Fibroblast of skin of left biceps (primary cell): Measurements from ENCODE around the gene JHY.

Experiments
- DNase-seq, 2 experiments: peaks; one replicate each; pipeline ENCODE4 v3.0.0-alpha.2; 2013; ENCODE audit warnings: low read depth in 2 of 2

Gene JHY

DNA sequence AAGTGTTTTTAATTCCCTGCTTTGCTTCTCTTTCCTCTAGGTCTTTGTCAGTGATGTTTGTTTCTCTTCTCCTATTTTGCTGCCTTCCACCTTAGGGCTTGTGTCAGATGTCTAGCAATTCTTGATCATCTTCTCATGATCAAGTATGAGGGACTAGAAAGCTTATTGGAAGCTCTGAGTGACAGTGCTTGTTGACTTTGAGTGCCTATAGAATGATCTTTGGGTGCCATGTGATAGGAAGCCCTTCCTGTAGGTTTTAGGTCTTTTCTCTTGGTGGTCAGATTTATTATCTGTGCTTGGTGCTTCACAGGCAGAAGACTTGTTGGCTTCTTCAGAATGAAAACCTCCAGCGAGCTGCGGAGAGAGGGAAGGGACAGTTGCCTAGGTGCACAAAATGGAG lies 56.0 kb downstream of the JHY start:
- DNase-seq = no peak

DNA sequence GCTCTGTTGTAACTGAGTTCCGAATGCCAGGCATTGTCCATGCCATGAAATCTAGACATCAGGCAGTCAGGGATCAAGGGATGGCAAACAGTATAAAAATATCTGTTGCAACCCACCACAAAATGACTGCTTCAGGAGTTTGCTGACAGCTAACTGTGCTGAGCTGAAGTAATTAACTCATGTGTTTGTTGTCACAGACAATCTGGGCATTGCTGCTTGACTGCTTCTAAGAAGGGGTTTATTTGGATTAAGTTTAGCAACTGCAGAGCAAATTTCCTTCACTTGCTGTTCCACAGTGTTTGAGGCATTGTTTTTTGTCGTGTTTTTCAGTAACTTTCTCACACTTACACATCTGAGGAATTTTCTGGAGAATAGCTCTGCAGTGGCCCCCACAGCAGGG lies 68.7 kb downstream of the JHY start:
- no peak for DNase-seq

DNA sequence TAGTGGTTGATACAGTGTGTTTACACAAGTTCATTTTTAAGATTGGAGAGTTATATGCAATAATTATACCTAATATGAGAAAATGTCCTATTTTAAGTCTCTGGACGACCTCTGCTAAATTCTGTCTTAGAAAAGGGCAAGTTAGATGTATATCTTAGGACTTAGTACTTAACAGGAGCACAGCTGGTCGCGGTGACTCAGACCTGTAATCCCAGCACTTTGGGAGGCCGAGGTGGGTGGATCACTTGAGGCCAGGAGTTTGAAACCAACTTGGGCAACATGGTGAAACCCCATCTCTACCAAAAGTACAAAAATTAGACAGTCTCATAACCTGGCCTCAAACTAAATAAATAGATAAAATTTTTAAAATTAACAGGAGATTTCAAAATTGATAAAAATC lies 71.9 kb downstream of the JHY start:
- no peak for DNase-seq

DNA sequence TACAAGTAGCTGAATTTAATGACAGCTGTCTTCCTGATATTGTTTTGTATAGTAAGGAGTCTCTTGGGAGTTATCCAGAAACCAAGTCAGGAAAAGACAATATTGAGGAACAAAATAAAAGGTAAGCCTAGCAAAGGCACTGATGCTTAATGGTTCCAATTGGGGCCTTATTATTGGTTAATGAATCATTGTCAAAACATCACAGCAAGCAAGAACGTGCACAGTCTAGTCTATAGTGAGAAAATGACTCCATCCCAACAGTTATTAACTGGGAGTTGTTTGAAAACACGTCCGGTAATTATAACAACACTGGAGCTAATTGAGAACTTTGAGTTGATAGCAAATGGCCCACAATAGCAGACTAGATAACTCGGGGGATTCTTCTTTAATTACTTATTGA lies 81.4 kb downstream of the JHY start:
- no peak for DNase-seq

DNA sequence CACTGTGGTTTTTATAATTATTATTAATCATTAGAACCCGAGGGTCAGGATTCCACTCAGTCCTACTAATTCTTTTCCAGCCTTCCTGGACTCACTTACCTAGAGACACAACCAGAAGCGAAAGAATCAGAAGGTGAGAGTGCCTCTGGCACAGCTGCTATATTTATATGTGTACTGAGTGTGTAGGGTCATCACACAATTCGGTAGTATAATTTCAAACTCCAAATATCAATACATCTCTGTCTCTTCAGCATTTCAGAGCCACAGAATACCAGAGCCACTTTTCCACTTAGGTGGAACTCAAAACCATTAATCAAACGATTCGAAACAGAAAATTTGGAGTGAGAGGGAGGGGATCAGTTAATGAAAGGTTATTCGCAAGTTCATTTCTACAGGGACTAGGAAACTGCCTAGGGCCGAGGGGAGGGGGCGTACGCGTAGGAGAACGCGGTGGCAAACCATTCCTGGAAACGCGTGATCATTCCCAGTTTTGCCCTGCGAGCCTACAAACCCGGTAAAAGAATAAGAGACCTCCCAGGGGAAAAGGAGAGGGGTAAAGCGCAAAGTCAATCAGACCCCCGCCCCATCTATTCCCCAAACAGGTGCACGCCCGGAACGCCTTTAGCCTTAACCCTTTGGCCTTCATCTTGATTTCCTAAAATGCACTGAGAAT lies 93.6 kb downstream of the JHY start:
- DNase-seq = no peak

DNA sequence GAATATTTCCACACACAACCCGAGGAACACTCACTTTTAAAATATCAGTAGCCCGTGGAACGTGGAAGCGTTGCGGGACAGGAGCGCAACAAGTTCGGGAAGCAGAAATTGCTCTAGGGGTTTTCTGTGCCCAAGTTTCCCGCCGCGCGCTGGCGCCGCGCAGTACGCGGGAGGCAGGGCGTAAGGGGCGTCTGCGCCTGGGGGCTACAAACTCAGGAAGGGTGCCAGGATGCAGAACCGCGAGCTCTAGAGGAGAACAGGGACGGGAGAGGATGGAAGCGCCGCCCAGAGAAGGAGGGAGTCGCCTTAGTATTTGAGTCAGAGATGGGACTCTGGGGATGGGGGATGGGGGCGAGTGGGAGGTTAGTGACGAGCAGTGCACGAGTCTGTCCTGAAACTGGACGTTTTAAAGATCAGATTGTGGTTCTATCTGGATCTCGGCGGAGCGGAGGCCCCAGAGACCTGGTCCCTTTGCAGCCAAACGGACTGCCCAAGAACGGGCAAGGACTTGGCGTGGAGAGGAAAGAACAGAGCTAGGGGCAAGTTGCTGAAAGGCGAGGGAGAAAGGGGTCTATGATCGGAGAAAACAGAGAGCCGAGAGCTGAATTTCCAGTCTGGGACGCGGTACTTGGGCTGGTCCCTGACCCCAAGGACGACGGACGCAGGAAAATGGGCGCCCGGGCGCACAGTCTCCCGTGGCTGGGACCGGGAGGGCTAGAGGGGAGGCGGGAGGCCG lies 94.3 kb downstream of the JHY start:
- DNase-seq = no peak

DNA sequence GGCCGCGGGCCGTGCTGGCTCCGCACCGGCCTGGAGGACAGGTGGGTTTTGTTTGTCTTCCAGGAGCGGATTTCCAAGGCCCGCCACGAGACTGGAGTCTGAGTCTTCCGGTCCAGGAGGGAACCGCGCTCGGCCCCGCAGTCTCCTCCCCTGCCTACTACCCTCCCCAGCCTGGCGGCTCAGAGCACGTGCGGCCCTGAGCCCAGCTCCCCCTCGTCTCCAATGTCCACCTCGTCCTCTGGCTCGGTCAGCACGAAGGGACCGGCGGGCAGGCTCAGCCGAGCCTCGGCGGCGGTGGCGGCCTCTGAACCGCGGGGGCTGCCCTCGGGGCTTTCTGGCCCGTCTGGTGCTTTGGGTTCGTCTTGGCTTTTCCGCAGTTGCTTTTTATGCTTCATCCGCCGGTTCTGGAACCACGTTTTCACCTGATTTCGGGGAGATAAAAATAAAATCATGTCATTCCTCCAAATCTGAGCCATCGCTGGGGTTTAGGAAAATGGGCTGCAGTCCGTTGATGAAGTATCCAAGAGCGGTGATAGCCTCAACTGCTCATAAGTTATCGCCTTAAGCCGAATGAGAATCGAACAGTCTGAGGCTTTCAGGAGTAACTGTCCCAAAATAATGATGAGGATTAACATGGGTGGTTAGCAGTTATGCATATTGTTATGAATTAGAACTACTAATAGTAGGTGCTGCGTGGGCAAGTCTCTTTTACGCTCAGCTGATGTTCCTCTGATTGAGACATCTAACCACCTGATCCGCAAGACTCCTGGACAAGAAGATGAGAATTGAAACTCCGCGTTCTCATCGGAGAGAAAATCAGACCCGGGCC lies 95.1 kb downstream of the JHY start:
- no peak for DNase-seq

DNA sequence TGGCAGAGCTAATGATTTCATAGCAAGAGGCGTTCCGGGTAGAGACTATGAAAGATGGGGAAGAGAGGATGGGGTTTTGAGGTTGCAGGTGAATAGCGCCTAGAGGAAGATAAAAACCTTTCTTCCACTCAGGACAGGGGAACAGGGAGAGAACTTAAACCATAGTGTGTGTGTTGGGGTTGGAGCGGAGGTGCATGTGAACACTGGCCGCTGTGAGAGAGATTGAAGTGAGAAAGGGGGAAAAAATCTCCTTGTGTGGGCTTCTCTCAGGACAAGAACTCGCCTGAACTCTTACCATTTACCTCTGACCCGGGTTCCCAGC lies 95.7 kb downstream of the JHY start:
- no peak for DNase-seq

DNA sequence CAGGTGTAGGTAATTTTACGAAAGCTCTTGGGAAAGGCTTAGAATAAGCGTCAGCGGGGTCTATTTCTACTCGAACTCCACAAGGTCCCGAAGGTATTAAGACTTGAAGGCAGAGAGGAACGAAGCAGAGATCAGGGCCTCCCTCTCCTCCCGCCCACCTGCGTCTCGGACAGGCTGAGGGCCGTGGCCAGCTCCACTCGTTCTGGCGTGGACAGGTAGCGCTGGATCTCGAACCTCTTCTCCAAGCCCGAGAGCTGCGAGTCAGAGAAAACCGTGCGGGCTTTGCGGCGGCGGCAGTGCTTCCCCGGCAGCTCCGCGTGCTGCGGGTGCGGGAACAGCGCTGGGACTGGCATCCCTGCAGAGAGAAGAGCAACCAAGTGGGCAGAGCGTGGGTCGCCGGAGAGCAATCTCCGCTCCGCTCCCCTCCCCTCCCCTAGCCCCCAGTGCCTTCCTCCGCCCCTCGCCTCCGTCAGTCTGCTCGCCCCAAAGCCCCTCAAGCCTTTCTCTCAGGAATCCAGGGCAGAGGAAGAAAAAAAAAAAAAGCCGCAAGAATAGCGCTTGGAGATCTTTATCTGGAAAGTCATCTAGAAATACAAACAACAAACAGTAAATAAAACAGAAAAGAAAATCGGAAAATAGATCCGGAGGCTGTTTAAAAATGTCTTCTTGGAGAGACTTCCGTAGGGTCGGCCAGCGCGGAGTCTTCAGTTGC lies 96.7 kb downstream of the JHY start:
- no peak for DNase-seq

DNA sequence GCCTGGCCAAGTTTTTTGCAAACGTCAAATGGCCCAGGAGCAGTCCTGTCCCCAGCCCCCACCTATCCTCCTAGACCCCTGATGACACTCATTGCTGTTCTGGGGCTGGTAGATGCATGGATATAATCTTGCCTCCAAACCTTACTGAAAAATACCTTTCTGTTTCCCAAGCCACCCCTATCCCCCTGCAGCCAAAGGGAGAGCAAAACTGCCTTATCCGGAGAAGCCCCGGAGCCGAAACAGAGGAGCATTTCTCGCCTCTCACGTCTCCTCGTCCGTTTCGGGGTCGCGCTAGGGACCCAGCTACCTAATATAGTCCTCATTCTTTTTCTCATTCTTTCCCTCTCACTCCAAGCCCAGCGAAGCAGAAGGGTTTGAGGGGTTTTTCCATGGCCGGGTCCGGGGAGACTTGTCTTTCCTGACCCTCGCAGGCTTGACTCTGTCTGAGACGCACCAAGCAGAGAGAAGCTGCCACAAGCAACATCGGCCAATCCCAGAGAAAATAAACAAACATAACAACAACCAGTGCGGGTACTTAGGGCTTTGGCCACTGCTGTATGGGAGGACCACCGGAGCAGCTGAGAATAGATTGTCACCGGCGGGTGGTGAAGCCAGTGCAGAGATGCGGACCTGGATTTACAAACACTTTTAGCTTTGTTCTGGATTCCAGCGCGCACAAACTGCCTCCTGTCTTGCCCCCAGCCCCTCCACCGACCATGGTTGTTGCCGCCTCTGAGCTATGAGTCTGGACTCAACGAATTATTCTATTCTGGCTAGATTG lies 97.4 kb downstream of the JHY start:
- no peak for DNase-seq

DNA sequence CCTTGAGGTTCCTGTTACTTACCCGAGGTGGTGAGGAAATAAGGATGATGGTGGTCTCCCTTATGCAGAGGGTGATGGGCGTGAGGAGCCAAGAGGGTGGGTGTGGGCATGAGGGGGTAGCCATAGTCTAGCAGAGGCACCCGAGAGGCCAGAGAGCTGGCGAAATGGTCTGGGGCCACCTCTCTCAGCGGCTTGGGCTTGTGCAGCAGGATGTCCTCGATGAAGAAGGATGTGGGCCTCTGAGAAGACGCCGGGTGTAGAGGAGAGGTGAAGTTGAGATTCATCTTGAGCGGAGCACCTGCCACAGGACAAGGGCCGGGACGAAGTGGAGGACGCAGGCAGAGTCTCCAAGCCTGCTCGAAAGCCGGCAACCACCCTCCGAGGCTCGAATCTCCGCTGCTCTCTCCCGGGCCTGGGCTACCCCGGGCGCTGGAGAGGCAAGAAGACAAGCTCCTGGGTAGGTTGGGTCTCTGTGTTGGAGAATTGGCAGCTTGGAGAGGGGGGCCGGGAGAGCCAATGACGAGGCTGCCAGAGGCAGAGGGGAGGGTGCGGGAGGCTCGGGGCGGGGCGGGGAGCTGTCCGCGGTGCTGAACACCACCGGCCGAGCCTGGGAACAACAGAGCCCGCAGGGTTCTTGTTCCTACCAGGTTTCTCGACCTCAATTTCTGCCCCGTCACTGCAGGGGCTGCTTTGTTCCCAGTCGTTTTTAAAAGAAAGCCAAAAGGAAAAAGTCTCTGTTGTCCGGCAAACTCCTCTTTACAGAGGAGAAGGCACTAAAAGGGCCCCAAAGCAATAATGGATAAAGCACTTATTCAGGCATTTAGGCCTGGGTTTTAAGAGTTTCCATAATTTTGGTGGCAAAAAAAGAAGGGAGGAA lies 99.1 kb downstream of the JHY start, which contains the start of gene BSX:
Gene BSX, minus strand, starts transcription at position 447 of the 877 bp plus-strand sequence. Its CDS starts 163 bp downstream, at position 284.
- DNase-seq = peak in 1 of 2 experiments; percentile 4

DNA sequence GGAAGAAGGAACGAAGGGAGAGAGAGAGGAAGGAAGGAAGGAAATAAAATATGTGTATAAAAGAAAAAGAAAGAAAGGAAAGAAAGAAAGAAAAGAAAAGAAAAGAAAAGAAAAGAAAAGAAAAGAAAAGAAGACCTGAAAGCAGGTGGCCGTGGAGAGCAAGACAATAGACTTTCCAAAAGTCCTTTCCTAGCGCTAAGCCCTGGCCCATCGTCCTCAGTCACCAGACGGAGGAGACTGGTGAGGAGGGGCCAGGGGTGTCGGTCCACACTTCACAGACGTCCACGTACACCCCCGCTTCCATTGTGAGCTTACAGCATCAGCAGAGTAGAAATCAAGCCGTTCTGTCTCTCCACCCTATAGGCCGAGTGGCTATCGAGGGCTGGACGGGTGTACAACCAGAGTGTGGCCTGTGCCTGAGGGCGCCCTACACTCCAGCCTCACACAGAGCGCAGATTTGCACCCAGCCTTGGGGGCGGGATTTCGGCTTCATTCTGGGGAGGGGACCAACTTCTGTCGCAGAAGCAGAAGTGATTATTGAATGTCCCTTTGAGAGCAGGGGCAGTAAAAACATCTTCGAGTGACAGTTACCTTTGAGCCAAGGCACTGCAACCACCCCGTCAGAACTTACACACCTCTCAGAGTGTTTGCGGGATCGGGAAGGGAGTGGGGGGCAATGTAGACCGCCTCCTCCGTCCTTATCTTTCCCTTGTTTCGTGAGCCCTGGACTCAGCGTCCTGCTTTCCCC lies 101.1 kb downstream of the JHY start:
- DNase-seq = no peak

DNA sequence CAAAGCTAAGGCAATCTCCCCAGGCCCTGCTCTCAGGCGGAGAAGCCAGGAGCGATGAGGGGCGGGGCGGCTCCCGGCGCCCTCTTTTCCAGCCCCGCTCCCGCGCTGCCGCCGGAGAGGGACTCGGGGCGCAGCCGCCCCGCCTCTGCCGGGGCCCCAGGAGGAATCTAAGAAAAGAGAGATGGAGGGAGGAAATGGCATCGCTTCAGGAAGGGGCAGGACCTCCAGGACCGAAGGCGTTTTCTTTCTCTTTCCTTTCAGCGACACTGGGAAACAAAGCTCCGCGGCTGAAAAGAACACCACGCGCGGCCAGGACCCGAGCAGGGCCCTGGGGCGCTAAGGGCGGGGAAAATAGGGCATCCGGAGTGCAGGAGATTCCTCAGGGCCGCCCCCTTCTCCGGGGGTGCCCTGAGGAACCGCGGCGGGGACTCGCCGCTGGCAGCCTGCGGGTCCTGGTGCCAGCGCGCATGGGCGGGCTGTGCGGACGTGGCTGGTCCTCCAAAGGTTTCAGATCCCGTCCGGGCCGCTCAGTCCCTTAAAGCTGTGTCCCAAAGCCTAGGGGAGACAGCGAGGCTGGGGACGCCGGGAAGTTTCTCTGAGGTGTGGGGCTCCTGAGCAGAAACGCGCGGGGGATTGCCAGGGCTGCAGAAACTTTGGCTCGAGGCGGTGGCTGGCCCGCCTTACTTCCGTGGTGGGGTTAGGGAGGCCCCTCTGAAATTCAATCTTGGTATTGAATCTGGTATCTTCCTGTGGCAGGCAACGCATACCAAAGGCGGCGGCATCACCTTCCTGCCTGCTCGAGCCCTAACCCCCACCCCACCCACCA lies 101.8 kb downstream of the JHY start:
- no peak for DNase-seq

DNA sequence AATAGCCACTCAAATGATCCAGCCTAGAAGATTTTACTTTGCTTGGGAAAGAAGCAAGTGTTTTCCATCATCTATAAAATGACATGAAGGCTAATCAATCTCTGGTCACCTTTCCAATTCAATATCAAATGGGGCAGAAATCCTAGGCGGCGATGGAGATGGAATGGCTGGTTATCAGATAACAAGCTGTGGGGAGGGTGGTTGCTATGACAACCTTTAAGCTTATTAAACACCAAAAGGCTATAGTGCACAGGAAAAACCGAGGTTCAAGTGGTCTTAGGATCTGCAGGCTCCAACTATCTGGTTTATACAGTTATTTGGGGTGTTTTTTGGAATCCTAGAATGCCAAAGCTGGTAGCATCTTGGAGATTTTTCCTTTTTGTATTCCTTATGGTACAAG lies 113.0 kb downstream of the JHY start:
- DNase-seq = no peak

DNA sequence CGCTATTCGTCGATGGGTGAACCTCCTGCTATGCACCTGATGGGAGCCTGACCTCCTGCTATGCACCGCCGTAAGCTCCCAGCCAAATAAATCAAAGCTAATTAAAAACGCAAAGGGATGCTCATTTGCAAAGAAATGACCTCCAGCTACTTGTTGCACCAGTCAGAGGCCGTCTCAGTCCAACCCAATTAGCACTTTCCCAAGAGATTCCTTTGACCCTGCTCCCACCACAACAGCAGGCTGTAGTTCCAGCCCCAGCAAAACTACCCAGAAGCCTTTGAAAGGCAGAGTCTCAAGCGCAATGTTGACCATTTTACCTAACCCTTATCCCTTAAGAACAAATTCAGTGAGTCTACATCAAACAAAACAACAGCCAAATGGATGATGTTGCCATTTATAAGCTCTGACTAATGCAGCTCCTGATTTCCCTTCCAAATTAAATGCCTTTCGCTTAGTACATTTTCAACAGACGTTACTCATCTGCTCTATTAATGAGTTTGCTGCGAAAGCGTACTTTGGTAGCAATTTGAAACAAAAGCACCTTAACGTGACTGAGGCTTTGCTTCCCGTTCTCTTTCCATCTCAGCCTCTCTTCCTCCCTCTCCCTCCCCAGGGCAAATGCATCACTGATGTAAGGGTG lies 116.3 kb downstream of the JHY start:
- DNase-seq = no peak

DNA sequence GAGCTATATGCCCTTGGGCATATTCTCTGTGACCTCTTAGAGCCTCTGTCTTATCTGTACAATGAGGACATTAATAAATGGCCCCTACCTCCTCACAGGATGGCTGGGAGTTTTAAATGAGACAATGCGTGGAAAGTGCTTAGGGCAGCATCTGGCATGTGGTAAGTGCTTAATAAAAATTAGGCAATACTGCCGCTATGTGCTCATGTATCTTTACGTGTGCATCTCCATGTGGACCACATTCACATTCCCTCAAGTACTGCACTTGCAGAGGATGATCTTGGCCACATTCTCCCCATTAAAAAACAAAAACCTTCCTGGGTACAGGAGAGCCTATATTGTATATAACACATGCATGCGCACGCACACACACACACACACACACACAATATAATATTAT lies 118.2 kb downstream of the JHY start:
- DNase-seq = no peak

DNA sequence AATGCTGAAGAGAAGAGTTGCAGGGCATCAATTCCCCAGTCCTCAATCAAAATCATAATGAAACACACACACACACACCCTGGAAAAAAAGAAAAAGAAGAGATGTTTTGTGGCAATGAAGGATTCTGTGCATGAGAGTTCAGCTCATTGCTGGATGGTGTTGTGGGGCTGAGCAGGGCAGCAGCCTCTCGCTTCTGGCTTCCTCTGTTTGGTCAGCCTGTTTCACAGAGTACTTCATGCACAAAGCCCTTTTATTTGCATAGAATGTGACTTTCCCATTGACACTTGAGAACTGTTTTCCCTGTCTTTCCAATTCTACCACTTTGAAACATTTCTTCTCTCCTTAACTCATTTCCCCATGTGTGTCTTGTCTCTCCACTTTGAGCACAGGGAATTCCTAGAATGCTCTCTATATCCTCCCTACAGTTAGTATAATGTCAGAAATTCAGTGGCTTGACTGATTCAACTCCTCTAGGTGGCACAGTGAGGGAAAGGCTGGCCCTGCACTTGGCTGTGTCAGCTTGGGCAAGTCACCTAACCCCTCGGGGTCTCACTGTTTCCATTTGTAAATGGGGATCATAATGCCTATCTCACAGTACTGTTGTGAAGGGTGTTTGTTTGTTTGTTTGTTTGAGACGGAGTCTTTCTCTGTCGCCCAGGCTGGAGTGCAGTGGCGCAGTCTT lies 124.4 kb downstream of the JHY start:
- DNase-seq = no peak
